H9 (cell line): ENCODE measurements around the gene OGFRL1. TPM values are rescaled to one million over a fixed set of nuclear protein-coding genes. Genes with fewer than 3 reads are reported as not detected.

Experiments
- DNase-seq: peaks from one replicate; pipeline ENCODE4 v3.0.0-alpha.2; 2017
- H2AFZ ChIP-seq: one replicate; pipeline ENCODE4 v1.6.1; 2013; ENCODE audit warnings: mild to moderate bottlenecking, low read length, control low read depth, moderate library complexity
- H2AK5ac ChIP-seq: 2 replicates; pipeline ENCODE4 v1.6.1; 2013; ENCODE audit warnings: low read length, control low read depth, mixed read lengths; ENCODE audit not compliant: insufficient read length
- H2BK120ac ChIP-seq: one replicate; pipeline ENCODE4 v1.6.1; 2013; ENCODE audit warnings: low read depth, mild to moderate bottlenecking, low read length, control low read depth, inconsistent platforms; ENCODE audit not compliant: poor library complexity, severe bottlenecking
- H2BK12ac ChIP-seq: 2 replicates; pipeline ENCODE4 v1.6.1; 2013; ENCODE audit warnings: low read length, control low read depth, mixed read lengths, low read depth; ENCODE audit not compliant: insufficient read length
- H2BK15ac ChIP-seq: 2 replicates; pipeline ENCODE4 v1.6.1; 2013; ENCODE audit warnings: low read depth, low read length, control low read depth
- H2BK20ac ChIP-seq: one replicate; pipeline ENCODE4 v1.6.1; 2013; ENCODE audit warnings: low read depth, mild to moderate bottlenecking, low read length, control low read depth, inconsistent platforms; ENCODE audit not compliant: poor library complexity, severe bottlenecking
- H2BK5ac ChIP-seq: 2 replicates; pipeline ENCODE4 v1.6.1; 2013; ENCODE audit warnings: low read length, control low read depth, mixed read lengths; ENCODE audit not compliant: insufficient read length
- H3K14ac ChIP-seq: 2 replicates; pipeline ENCODE4 v1.6.1; 2013; ENCODE audit warnings: low read length, control low read depth; ENCODE audit not compliant: insufficient read depth
- H3K18ac ChIP-seq: 2 replicates; pipeline ENCODE4 v1.6.1; 2013; ENCODE audit warnings: low read depth, mild to moderate bottlenecking, mixed read lengths, low read length, control low read depth; ENCODE audit not compliant: insufficient read length
- H3K23ac ChIP-seq: 2 replicates; pipeline ENCODE4 v1.6.1; 2013; ENCODE audit warnings: low read length, control low read depth, mixed read lengths, low read depth; ENCODE audit not compliant: insufficient read length
- H3K23me2 ChIP-seq: 2 replicates; pipeline ENCODE4 v1.6.1; 2013; ENCODE audit warnings: low read depth, mild to moderate bottlenecking, mixed read lengths, low read length, control low read depth; ENCODE audit not compliant: insufficient read length, poor library complexity, severe bottlenecking
- H3K27ac ChIP-seq: 2 replicates; pipeline ENCODE4 v1.5.1; 2013; ENCODE audit warnings: low read length, control low read depth, mixed read lengths, low read depth; ENCODE audit not compliant: insufficient read length
- H3K27me3 ChIP-seq: 2 replicates; pipeline ENCODE4 v1.6.1; 2013; ENCODE audit warnings: low read length, control low read depth, inconsistent platforms; ENCODE audit not compliant: insufficient read depth
- H3K4ac ChIP-seq: 2 replicates; pipeline ENCODE4 v1.6.1; 2013; ENCODE audit warnings: low read depth, mild to moderate bottlenecking, control low read depth, inconsistent platforms, low read length, moderate library complexity
- H3K4me1 ChIP-seq: 2 replicates; pipeline ENCODE4 v1.6.1; 2013; ENCODE audit warnings: low read length, control low read depth, inconsistent platforms; ENCODE audit not compliant: insufficient read depth
- H3K4me2 ChIP-seq: 2 replicates; pipeline ENCODE4 v1.6.1; 2013; ENCODE audit warnings: low read length, control low read depth, mixed read lengths; ENCODE audit not compliant: insufficient read length, insufficient read depth
- H3K56ac ChIP-seq: 2 replicates; pipeline ENCODE4 v1.6.1; 2013; ENCODE audit warnings: low read depth, mild to moderate bottlenecking, mixed read lengths, low read length, control low read depth; ENCODE audit not compliant: insufficient read length
- H3K79me1 ChIP-seq: 2 replicates; pipeline ENCODE4 v1.6.1; 2013; ENCODE audit warnings: low read depth, mild to moderate bottlenecking, moderate library complexity, low read length, control low read depth, inconsistent platforms; ENCODE audit not compliant: insufficient read depth, poor library complexity, severe bottlenecking
- H3K79me2 ChIP-seq: 2 replicates; pipeline ENCODE4 v1.6.1; 2013; ENCODE audit warnings: low read length, control low read depth, inconsistent platforms; ENCODE audit not compliant: insufficient read depth
- H3K9ac ChIP-seq: 2 replicates; pipeline ENCODE4 v1.6.1; 2013; ENCODE audit warnings: low read length, control low read depth, mixed read lengths; ENCODE audit not compliant: insufficient read length; ENCODE audit errors: extremely low read depth
- H3K9me3 ChIP-seq: one replicate; pipeline ENCODE4 v1.6.1; 2013; ENCODE audit warnings: low read depth, low read length, inconsistent platforms; ENCODE audit not compliant: control insufficient read depth
- H3T11ph ChIP-seq: one replicate; pipeline ENCODE4 v1.6.1; 2013; ENCODE audit warnings: mild to moderate bottlenecking, low read length, control low read depth, inconsistent platforms
- H4K20me1 ChIP-seq: one replicate; pipeline ENCODE4 v1.6.1; 2013; ENCODE audit not compliant: control insufficient read depth, insufficient read length, insufficient read depth
- H4K5ac ChIP-seq: 2 replicates; pipeline ENCODE4 v1.6.1; 2013; ENCODE audit warnings: low read depth, mild to moderate bottlenecking, mixed read lengths, low read length, control low read depth; ENCODE audit not compliant: insufficient read length
- H4K8ac ChIP-seq: replicated peaks from 2 replicates; pipeline ENCODE4 v1.6.1; 2013; ENCODE audit warnings: low read length, control low read depth, mixed read lengths, low read depth; ENCODE audit not compliant: insufficient read length
- H4K91ac ChIP-seq: 2 replicates; pipeline ENCODE4 v1.6.1; 2013; ENCODE audit warnings: low read depth, mild to moderate bottlenecking, moderate library complexity, mixed read lengths, low read length, control low read depth; ENCODE audit not compliant: insufficient read length
- H3K27ac Mint-ChIP-seq, 3 experiments: 2 replicates in 2 of 3; 3 replicates in 1 of 3; pipeline ENCODE4 v1.8.0; 2020 to 2021; ENCODE audit warnings: mixed read lengths in 3 of 3, mild to moderate bottlenecking in 1 of 3, moderate library complexity in 1 of 3
- H3K27me3 Mint-ChIP-seq: 2 replicates; pipeline ENCODE4 v1.8.0; 2021; ENCODE audit warnings: low read depth, mild to moderate bottlenecking, moderate library complexity, mixed read lengths
- H3K36me3 Mint-ChIP-seq, 3 experiments: 2 replicates in 2 of 3; 3 replicates in 1 of 3; pipeline ENCODE4 v1.8.0; 2020 to 2021; ENCODE audit warnings: low read depth in 3 of 3, mixed read lengths in 3 of 3; ENCODE audit not compliant: insufficient read depth in 1 of 3
- H3K4me1 Mint-ChIP-seq, 2 experiments: 2 replicates each; pipeline ENCODE4 v1.8.0; 2020; ENCODE audit warnings: mixed read lengths in 2 of 2
- H3K4me3 Mint-ChIP-seq, 2 experiments: 2 replicates in 1 of 2; 3 replicates in 1 of 2; pipeline ENCODE4 v1.8.0; 2020 to 2021; ENCODE audit warnings: mild to moderate bottlenecking in 2 of 2, mixed read lengths in 2 of 2, moderate library complexity in 1 of 2
- H3K9me3 Mint-ChIP-seq, 2 experiments: 2 replicates in 1 of 2; 3 replicates in 1 of 2; pipeline ENCODE4 v1.8.0; 2020; ENCODE audit warnings: mild to moderate bottlenecking in 2 of 2, mixed read lengths in 2 of 2, moderate library complexity in 1 of 2
- WGBS: extraction: QIAGEN DNeasy Blood & Tissue Kit; methylation state at CpG from one replicate; pipeline ENCODE4 v1.1.7; 2013; ENCODE audit warnings: missing lambda C conversion rate, low lambda C conversion rate, mixed read lengths; ENCODE audit not compliant: insufficient read length; ENCODE audit errors: extremely low coverage; 5-methylcytosine and 5-hydroxymethylcytosine counted together
- total RNA-seq: library from RNA; stranded (reverse); gene quantifications from 2 replicates; pipeline ENCODE4 v1.2.1, GENCODE V29; 2021
- TF ChIP-seq, protein P1 (sequence below): fragments of 200-600 bp; sonication (generic); conservative IDR thresholded peaks from 3 replicates; pipeline ENCODE4 v1.8.0; 2021; ENCODE audit warnings: antibody characterized with exemption, mild to moderate bottlenecking

OGFRL1 gene
- total RNA-seq, 1 experiment from 2014 or later = 2.8 TPM

DNA sequence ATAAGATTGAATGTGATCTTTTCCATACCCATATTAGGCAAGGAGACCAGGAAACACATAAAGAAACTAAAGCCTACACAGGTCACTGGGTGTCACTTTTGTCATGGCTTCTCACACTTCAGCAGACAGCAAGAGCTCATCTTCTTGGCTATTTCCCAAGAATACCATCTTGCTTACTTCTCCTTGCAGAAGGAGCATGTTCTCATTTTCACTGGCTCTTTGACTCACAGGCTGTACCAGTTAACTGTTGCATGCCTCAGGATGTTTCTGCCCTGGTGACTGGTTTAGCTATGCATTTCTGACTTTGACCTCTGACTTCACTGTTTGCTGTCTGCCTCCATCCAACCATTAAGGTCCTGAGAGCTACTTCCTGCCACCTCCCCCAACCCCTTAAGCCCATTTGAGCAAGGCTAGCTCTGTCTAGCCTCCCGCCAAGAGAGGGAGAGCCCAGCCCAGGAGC is 40.3 kb upstream of the OGFRL1 start:
- H3T11ph ChIP-seq = no peak overlapping the region
- H3K4me2 ChIP-seq = no peak overlapping the region
- no peak overlapping the region for H4K8ac ChIP-seq
- TF ChIP-seq, protein P1, sequence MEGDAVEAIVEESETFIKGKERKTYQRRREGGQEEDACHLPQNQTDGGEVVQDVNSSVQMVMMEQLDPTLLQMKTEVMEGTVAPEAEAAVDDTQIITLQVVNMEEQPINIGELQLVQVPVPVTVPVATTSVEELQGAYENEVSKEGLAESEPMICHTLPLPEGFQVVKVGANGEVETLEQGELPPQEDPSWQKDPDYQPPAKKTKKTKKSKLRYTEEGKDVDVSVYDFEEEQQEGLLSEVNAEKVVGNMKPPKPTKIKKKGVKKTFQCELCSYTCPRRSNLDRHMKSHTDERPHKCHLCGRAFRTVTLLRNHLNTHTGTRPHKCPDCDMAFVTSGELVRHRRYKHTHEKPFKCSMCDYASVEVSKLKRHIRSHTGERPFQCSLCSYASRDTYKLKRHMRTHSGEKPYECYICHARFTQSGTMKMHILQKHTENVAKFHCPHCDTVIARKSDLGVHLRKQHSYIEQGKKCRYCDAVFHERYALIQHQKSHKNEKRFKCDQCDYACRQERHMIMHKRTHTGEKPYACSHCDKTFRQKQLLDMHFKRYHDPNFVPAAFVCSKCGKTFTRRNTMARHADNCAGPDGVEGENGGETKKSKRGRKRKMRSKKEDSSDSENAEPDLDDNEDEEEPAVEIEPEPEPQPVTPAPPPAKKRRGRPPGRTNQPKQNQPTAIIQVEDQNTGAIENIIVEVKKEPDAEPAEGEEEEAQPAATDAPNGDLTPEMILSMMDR = no peak
- no peak overlapping the region for H2BK120ac ChIP-seq
- no peak overlapping the region for H3K27ac ChIP-seq
- no peaks in the 10 kb centered on the region for H3K23me2 ChIP-seq
- H3K18ac ChIP-seq = no peak overlapping the region
- peaks cover 4% of the 10 kb centered on the region; the same call in 1 of the 2 replicates for H3K4me1 ChIP-seq
- H4K5ac ChIP-seq = no peak overlapping the region
- H3K4ac ChIP-seq = no peak overlapping the region
- DNase-seq = peak; percentile 31
- H3K36me3 Mint-ChIP-seq = peaks cover 0 to 6% (median 0%) of the 10 kb centered on the region in 3 experiments; a peak in 2 of 7 replicates
- H3K23ac ChIP-seq = no peak overlapping the region
- no peak overlapping the region for H2BK20ac ChIP-seq
- no peak overlapping the region for H3K4me3 Mint-ChIP-seq
- H3K27me3 Mint-ChIP-seq = no peaks in the 10 kb centered on the region; the same call in 1 of the 2 replicates
- no peak overlapping the region for H2BK15ac ChIP-seq
- H4K20me1 ChIP-seq = no peaks in the 10 kb centered on the region
- H2AK5ac ChIP-seq = no peak overlapping the region
- no peak overlapping the region for H4K91ac ChIP-seq
- H2BK5ac ChIP-seq = no peak overlapping the region
- H2AFZ ChIP-seq = no peak overlapping the region
- H3K27ac Mint-ChIP-seq = peak overlapping the region in 1 of 3 experiments; percentile 32; a peak in 1 of 7 replicates
- H3K4me1 Mint-ChIP-seq = peaks cover 15 to 19% of the 10 kb centered on the region in 2 experiments
- H3K79me1 ChIP-seq = no peaks in the 10 kb centered on the region
- H3K79me2 ChIP-seq = no peaks in the 10 kb centered on the region
- no CpG with 5 or more reads among the region's 1 CpG for WGBS
- H3K14ac ChIP-seq = no peak overlapping the region
- H3K27me3 ChIP-seq = no peaks in the 10 kb centered on the region
- peaks cover 0 to 8% of the 10 kb centered on the region in 2 experiments; a peak in 4 of 5 replicates for H3K9me3 Mint-ChIP-seq
- H3K56ac ChIP-seq = no peak overlapping the region
- no peaks in the 10 kb centered on the region for H3K9me3 ChIP-seq
- H3K9ac ChIP-seq = no peak overlapping the region
- no peak overlapping the region for H2BK12ac ChIP-seq
